ENCODE results near the gene ARHGAP24.

- TF ChIP-seq CTCF (IDR thresholded peaks at IDR 0.05) (no peak), POLR2A (IDR thresholded peaks at IDR 0.05) (no peak)
Observed at GRCh38 chr4:86032476-86033022, 557.6 kb downstream of the ARHGAP24 start.

All from esophagus squamous epithelium (tissue), 4 donors.